ENCODE results near the gene PHTF2.

PHTF2 gene

DNA sequence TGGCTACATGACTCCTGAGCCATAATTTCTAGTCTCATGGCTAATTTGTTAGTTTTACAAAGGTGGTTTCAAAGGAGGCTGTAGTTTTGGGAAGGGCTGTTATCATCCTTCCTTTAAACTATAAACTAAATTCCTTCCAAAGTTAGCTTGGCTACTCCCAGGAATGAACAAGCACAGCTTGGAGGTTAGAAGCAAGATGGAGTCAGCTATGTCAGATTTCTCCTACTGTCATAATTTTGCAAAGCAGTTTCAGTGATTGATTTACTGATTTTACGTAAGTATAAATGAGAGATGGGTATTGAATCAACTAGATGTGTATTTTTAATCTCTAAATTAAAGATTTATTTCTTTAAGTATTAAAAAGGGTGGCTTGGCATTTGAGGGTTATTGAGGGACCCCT is 79.9 kb downstream of the PHTF2 start:
- H4K20me1 ChIP-seq (ENCODE audit: insufficient read depth, low read length), result peaks cover 3% of the 10 kb centered on the region; the same call in 1 of the 2 replicates
- no peak overlapping the region for H2AFZ ChIP-seq (ENCODE audit: low read depth, low read length)
- no peaks in the 10 kb centered on the region for H3K9me3 ChIP-seq (ENCODE audit: insufficient read depth, low read length, severe bottlenecking)
- no peaks in the 10 kb centered on the region for H3K36me3 ChIP-seq (ENCODE audit: insufficient read depth, low read length)
- no peak overlapping the region for H3K9ac ChIP-seq (ENCODE audit: low read depth, low read length)
- no peak for TF ChIP-seq EZH2 (IDR thresholded peaks at IDR 0.05; ENCODE audit: borderline replicate concordance, low read depth, low read length, severe bottlenecking)
- TF ChIP-seq, protein P1, sequence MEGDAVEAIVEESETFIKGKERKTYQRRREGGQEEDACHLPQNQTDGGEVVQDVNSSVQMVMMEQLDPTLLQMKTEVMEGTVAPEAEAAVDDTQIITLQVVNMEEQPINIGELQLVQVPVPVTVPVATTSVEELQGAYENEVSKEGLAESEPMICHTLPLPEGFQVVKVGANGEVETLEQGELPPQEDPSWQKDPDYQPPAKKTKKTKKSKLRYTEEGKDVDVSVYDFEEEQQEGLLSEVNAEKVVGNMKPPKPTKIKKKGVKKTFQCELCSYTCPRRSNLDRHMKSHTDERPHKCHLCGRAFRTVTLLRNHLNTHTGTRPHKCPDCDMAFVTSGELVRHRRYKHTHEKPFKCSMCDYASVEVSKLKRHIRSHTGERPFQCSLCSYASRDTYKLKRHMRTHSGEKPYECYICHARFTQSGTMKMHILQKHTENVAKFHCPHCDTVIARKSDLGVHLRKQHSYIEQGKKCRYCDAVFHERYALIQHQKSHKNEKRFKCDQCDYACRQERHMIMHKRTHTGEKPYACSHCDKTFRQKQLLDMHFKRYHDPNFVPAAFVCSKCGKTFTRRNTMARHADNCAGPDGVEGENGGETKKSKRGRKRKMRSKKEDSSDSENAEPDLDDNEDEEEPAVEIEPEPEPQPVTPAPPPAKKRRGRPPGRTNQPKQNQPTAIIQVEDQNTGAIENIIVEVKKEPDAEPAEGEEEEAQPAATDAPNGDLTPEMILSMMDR (IDR thresholded peaks at IDR 0.05; ENCODE audit: borderline replicate concordance, extremely low read depth, low read length, poor library complexity, severe bottlenecking), result no peak
- H3K27ac ChIP-seq (ENCODE audit: low read length), result no peak overlapping the region
- no peak for ATAC-seq (ENCODE audit: insufficient read depth, low read depth)
- no peak overlapping the region for H3K4me2 ChIP-seq (ENCODE audit: insufficient read depth, low read length)
- H3K27me3 ChIP-seq (ENCODE audit: insufficient read depth, low read length, poor library complexity), result no peaks in the 10 kb centered on the region
- no peak for DNase-seq
- no peak overlapping the region for H3K4me3 ChIP-seq (ENCODE audit: low read depth in 1 of 2, low read length in 2 of 2)
- no peaks in the 10 kb centered on the region for H3K4me1 ChIP-seq (ENCODE audit: insufficient read depth, low read length)
- H3K79me2 ChIP-seq (ENCODE audit: insufficient read depth, low read length), result peaks cover 38% of the 10 kb centered on the region

- H3K36me3 ChIP-seq (ENCODE audit: insufficient read depth, low read length), result no peaks in the 10 kb centered on the region
- H3K27ac ChIP-seq (ENCODE audit: low read length), result no peak overlapping the region
- H3K27me3 ChIP-seq (ENCODE audit: insufficient read depth, low read length, poor library complexity), result no peaks in the 10 kb centered on the region
- H2AFZ ChIP-seq (ENCODE audit: low read depth, low read length), result no peak overlapping the region
- H3K79me2 ChIP-seq (ENCODE audit: insufficient read depth, low read length), result peaks cover 44% of the 10 kb centered on the region
- no peak for DNase-seq
- H4K20me1 ChIP-seq (ENCODE audit: insufficient read depth, low read length), result peaks cover 3% of the 10 kb centered on the region; the same call in 1 of the 2 replicates
- no peak overlapping the region for H3K4me3 ChIP-seq (ENCODE audit: low read depth in 1 of 2, low read length in 2 of 2)
- no peaks in the 10 kb centered on the region for H3K9me3 ChIP-seq (ENCODE audit: insufficient read depth, low read length, severe bottlenecking)
- no peak overlapping the region for H3K9ac ChIP-seq (ENCODE audit: low read depth, low read length)
- TF ChIP-seq, protein P1 (IDR thresholded peaks at IDR 0.05; ENCODE audit: borderline replicate concordance, extremely low read depth, low read length, poor library complexity, severe bottlenecking), result no peak
- no peak for TF ChIP-seq EZH2 (IDR thresholded peaks at IDR 0.05; ENCODE audit: borderline replicate concordance, low read depth, low read length, severe bottlenecking)
- no peak for ATAC-seq (ENCODE audit: insufficient read depth, low read depth)
- H3K4me1 ChIP-seq (ENCODE audit: insufficient read depth, low read length), result no peaks in the 10 kb centered on the region
- no peak overlapping the region for H3K4me2 ChIP-seq (ENCODE audit: insufficient read depth, low read length)
Measured at GRCh38 chr7:77879272-77879671, 80.7 kb downstream of the PHTF2 start.

GRCh38 chr7:77881871-77882270 is 83.3 kb downstream of the PHTF2 start:
- DNase-seq (no peak), ATAC-seq (ENCODE audit: insufficient read depth, low read depth) (no peak)
- Histone ChIP-seq H3K27ac (ENCODE audit: low read length) (no peak overlapping the region), H3K4me1 (ENCODE audit: insufficient read depth, low read length) (no peaks in the 10 kb centered on the region), H3K4me2 (ENCODE audit: insufficient read depth, low read length) (no peak overlapping the region), H2AFZ (ENCODE audit: low read depth, low read length) (no peak overlapping the region), H3K79me2 (ENCODE audit: insufficient read depth, low read length) (peaks cover 63% of the 10 kb centered on the region), H4K20me1 (ENCODE audit: insufficient read depth, low read length) (peaks cover 11% of the 10 kb centered on the region; the same call in 1 of the 2 replicates), H3K36me3 (ENCODE audit: insufficient read depth, low read length) (no peaks in the 10 kb centered on the region), H3K9ac (ENCODE audit: low read depth, low read length) (no peak overlapping the region), H3K4me3 (ENCODE audit: low read depth in 1 of 2, low read length in 2 of 2) (no peak overlapping the region), H3K9me3 (ENCODE audit: insufficient read depth, low read length, severe bottlenecking) (no peaks in the 10 kb centered on the region), H3K27me3 (ENCODE audit: insufficient read depth, low read length, poor library complexity) (no peaks in the 10 kb centered on the region)
- no peak for TF ChIP-seq EZH2 (IDR thresholded peaks at IDR 0.05; ENCODE audit: borderline replicate concordance, low read depth, low read length, severe bottlenecking)
- TF ChIP-seq, protein P1 (IDR thresholded peaks at IDR 0.05; ENCODE audit: borderline replicate concordance, extremely low read depth, low read length, poor library complexity, severe bottlenecking), result no peak

GRCh38 chr7:77885155-77885554 is 86.6 kb downstream of the PHTF2 start:
- Histone ChIP-seq H3K36me3 (ENCODE audit: insufficient read depth, low read length) (no peaks in the 10 kb centered on the region), H3K27me3 (ENCODE audit: insufficient read depth, low read length, poor library complexity) (no peaks in the 10 kb centered on the region), H3K79me2 (ENCODE audit: insufficient read depth, low read length) (peaks cover 66% of the 10 kb centered on the region), H3K27ac (ENCODE audit: low read length) (no peak overlapping the region), H3K9me3 (ENCODE audit: insufficient read depth, low read length, severe bottlenecking) (no peaks in the 10 kb centered on the region), H3K4me1 (ENCODE audit: insufficient read depth, low read length) (no peaks in the 10 kb centered on the region), H2AFZ (ENCODE audit: low read depth, low read length) (no peak overlapping the region), H3K9ac (ENCODE audit: low read depth, low read length) (no peak overlapping the region), H3K4me3 (ENCODE audit: low read depth in 1 of 2, low read length in 2 of 2) (no peak overlapping the region), H4K20me1 (ENCODE audit: insufficient read depth, low read length) (peaks cover 18% of the 10 kb centered on the region; the same call in 1 of the 2 replicates), H3K4me2 (ENCODE audit: insufficient read depth, low read length) (no peak overlapping the region)
- TF ChIP-seq, protein P1 (IDR thresholded peaks at IDR 0.05; ENCODE audit: borderline replicate concordance, extremely low read depth, low read length, poor library complexity, severe bottlenecking), result no peak
- no peak for TF ChIP-seq EZH2 (IDR thresholded peaks at IDR 0.05; ENCODE audit: borderline replicate concordance, low read depth, low read length, severe bottlenecking)
- DNase-seq (no peak), ATAC-seq (ENCODE audit: insufficient read depth, low read depth) (no peak)

Data from DND-41 (cell line).